KMS-11 (cell line): Measurements from ENCODE around the gene CMTM7.

Source experiments
- H2AFZ ChIP-seq: fragments of 200-600 bp; sonication (generic); 2 replicates; pipeline ENCODE4 v1.6.1; 2016; ENCODE audit warnings: antibody characterized with exemption, mixed run types, low read depth
- H3K27ac ChIP-seq: fragments of 200-600 bp; sonication (generic); 2 replicates; pipeline ENCODE4 v1.6.1; 2016; ENCODE audit warnings: mild to moderate bottlenecking, mixed run types
- H3K27me3 ChIP-seq: fragments of 200-600 bp; sonication (generic); 2 replicates; pipeline ENCODE4 v1.6.1; 2017; ENCODE audit warnings: mild to moderate bottlenecking, low read depth, mixed run types, moderate library complexity; ENCODE audit not compliant: insufficient read depth
- H3K36me3 ChIP-seq: fragments of 200-600 bp; sonication (generic); 2 replicates; pipeline ENCODE4 v1.6.1; 2017; ENCODE audit warnings: mild to moderate bottlenecking, mixed run types; ENCODE audit not compliant: insufficient read depth
- H3K4me1 ChIP-seq: fragments of 200-600 bp; sonication (generic); 2 replicates; pipeline ENCODE4 v1.6.1; 2016; ENCODE audit warnings: mild to moderate bottlenecking, low read depth, mixed run types; ENCODE audit not compliant: poor library complexity, severe bottlenecking
- H3K4me2 ChIP-seq: fragments of 200-600 bp; sonication (generic); 2 replicates; pipeline ENCODE4 v1.7.0; 2016; ENCODE audit warnings: mild to moderate bottlenecking, mixed run types
- H3K4me3 ChIP-seq: fragments of 200-600 bp; sonication (generic); IDR thresholded peaks from 2 replicates; pipeline ENCODE4 v1.6.1; 2017; ENCODE audit warnings: low read depth, low read length, mixed read lengths; ENCODE audit not compliant: insufficient read depth
- H3K79me2 ChIP-seq: fragments of 200-600 bp; sonication (generic); 2 replicates; pipeline ENCODE4 v1.6.1; 2016; ENCODE audit warnings: low read depth, mixed run types; ENCODE audit not compliant: insufficient read depth
- H3K9ac ChIP-seq: fragments of 200-600 bp; sonication (generic); 2 replicates; pipeline ENCODE4 v1.6.1; 2016; ENCODE audit warnings: mild to moderate bottlenecking, mixed run types
- H4K20me1 ChIP-seq: fragments of 200-600 bp; sonication (generic); 2 replicates; pipeline ENCODE4 v1.6.1; 2016; ENCODE audit warnings: mild to moderate bottlenecking, mixed run types; ENCODE audit not compliant: insufficient read depth
- TF ChIP-seq, protein P1 (sequence below): fragments of 200-600 bp; sonication (generic); conservative IDR thresholded peaks from 2 replicates; pipeline ENCODE4 v1.6.1; 2017; ENCODE audit warnings: low read depth, mild to moderate bottlenecking, antibody characterized with exemption, low read length, moderate library complexity, mixed read lengths

The CMTM7 gene

DNA sequence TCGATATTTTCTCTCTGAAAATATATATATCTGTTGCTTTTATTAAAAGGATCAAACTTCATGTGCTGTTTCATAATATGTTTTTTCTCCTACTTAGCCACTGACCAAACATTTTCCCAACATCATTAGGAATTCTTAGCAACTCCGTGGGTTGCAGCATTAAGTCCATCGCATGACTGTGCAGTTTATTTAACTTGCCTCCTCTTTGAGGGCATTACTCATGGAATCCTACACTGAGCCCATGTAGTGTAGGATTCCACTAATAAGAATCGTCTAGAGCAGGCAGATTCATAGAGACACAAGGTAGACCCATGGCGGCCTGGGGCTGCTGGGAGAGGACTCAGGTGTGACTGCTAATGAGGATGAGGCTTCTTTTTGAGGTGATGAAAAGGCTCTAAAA lies 61.7 kb downstream of the CMTM7 start:
- H4K20me1 ChIP-seq = no peaks in the 10 kb centered on the region
- no peak overlapping the region for H3K4me2 ChIP-seq
- H3K36me3 ChIP-seq = no peaks in the 10 kb centered on the region
- peaks cover 4% of the 10 kb centered on the region for H3K4me1 ChIP-seq
- no peak overlapping the region for H3K27ac ChIP-seq
- no peaks in the 10 kb centered on the region for H3K27me3 ChIP-seq
- no peak overlapping the region for H2AFZ ChIP-seq
- TF ChIP-seq, protein P1, sequence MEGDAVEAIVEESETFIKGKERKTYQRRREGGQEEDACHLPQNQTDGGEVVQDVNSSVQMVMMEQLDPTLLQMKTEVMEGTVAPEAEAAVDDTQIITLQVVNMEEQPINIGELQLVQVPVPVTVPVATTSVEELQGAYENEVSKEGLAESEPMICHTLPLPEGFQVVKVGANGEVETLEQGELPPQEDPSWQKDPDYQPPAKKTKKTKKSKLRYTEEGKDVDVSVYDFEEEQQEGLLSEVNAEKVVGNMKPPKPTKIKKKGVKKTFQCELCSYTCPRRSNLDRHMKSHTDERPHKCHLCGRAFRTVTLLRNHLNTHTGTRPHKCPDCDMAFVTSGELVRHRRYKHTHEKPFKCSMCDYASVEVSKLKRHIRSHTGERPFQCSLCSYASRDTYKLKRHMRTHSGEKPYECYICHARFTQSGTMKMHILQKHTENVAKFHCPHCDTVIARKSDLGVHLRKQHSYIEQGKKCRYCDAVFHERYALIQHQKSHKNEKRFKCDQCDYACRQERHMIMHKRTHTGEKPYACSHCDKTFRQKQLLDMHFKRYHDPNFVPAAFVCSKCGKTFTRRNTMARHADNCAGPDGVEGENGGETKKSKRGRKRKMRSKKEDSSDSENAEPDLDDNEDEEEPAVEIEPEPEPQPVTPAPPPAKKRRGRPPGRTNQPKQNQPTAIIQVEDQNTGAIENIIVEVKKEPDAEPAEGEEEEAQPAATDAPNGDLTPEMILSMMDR = no peak
- no peaks in the 10 kb centered on the region for H3K79me2 ChIP-seq
- H3K9ac ChIP-seq = no peak overlapping the region
- H3K4me3 ChIP-seq = no peak overlapping the region

DNA sequence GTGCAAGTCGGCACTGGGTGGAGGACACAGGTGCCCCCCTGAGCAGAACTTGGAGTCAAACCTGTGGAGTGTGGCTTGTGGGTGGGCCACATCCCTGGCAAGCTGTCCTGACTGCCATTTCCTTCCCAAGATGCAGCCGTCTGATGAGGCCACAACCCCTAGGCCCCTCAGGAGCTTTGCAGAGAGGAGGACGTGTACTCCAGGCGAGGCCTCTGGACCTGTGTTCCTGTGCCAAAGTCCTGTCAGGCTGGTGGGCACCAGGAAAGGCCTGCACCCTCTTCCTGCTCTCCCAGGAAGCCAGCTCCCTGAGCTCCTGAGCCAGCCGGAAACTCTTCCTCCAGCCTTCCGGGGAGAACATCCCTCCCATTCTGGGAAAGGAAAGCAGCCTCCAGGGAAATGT lies 62.5 kb downstream of the CMTM7 start:
- H3K4me2 ChIP-seq = no peak overlapping the region
- H3K79me2 ChIP-seq = no peaks in the 10 kb centered on the region
- H3K4me3 ChIP-seq = no peak overlapping the region
- H3K27me3 ChIP-seq = no peaks in the 10 kb centered on the region
- TF ChIP-seq, protein P1 = no peak
- no peaks in the 10 kb centered on the region for H4K20me1 ChIP-seq
- peaks cover 7% of the 10 kb centered on the region for H3K4me1 ChIP-seq
- no peak overlapping the region for H3K27ac ChIP-seq
- H3K36me3 ChIP-seq = no peaks in the 10 kb centered on the region
- H2AFZ ChIP-seq = no peak overlapping the region
- no peak overlapping the region for H3K9ac ChIP-seq

DNA sequence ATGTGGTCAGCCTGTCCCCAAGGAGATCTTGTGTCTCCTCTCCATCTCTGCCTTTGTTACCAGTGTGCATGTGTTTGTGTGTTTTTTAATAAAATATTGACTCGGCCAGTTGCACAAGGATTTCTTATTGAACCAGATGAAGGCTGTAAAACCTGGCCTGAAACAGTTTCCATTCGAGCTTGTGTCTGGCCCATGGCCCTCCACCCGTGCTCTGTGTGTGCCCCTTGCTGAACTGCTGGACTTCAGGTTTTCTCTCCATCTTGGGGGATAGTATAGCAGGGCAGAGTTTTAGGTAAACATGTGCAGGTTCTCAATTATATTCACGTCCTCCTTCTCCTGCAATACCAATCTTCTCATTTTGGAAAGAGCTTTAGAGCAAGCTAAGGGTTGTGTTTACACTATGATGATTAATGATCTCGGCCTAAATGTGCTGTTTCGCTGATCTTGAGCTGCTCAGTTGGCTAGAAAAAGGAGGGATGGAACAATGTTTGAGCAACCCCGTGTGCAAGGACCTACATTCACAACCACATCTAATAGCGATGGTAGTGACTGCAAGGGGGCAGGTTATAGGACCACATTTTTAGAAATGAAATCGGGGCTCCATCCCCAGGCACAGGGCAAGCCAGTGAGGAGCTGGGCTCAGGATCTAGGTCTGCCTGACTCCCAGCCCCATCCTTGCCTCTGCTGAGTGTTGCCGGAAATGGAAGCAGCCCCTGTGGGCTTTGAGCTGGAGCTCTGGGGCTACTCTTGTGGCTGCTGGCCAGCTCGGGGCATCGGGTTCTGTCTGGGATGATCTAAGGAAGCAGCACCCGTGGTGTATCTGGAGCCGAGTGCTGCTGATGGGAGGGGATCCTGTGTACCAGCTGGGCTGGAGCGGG lies 63.3 kb downstream of the CMTM7 start:
- no peak overlapping the region for H2AFZ ChIP-seq
- no peaks in the 10 kb centered on the region for H3K36me3 ChIP-seq
- H3K9ac ChIP-seq = no peak overlapping the region
- TF ChIP-seq, protein P1 = no peak
- no peak overlapping the region for H3K4me2 ChIP-seq
- no peaks in the 10 kb centered on the region for H3K79me2 ChIP-seq
- no peaks in the 10 kb centered on the region for H4K20me1 ChIP-seq
- no peaks in the 10 kb centered on the region for H3K27me3 ChIP-seq
- H3K4me1 ChIP-seq = peaks cover 12% of the 10 kb centered on the region
- no peak overlapping the region for H3K27ac ChIP-seq
- H3K4me3 ChIP-seq = no peak overlapping the region

DNA sequence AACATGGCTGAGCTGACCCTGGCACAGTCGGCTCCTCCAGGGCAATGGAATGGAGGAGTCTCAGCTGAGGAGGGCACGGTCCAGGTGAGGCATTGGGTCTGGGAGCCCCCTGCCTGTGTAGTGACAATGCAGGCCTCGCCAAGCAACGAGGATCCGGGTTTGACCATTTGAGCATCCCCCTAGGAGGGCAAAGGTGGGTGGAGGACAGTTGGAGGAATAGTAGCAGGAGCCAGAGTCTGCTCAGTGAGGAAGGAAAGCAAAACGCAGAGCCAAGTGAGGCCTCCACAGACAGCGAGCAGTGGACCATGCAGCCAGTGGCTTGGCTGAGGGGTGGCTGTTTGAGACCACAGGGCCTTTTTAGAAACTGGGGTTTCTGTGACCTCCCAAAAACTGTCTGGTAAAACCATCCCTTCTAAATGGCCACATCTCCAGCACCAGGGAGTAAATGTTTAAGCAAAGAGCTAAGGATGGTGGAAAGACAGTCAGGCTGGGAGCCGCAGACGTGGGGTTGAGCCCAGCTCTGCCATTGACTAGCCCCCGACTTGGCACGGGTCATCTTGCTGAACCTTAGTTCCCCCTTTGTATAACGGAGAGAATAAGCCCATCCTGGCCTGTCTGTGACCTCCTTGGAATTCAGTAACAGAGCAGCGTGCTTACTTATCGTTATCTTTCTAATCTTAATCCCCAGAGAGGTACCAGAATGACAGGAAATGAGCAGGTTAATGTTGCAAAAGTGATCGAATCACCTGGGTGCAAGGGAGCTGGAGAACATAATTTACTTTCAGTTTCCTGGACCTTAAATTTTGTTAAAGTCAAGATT lies 64.2 kb downstream of the CMTM7 start:
- Histone ChIP-seq H3K4me3 (no peak overlapping the region), H3K27ac (no peak overlapping the region), H3K27me3 (no peaks in the 10 kb centered on the region), H3K79me2 (no peaks in the 10 kb centered on the region), H3K4me2 (no peak overlapping the region), H3K36me3 (no peaks in the 10 kb centered on the region), H3K9ac (no peak overlapping the region), H4K20me1 (no peaks in the 10 kb centered on the region), H3K4me1 (peaks cover 20% of the 10 kb centered on the region), H2AFZ (no peak overlapping the region)
- TF ChIP-seq, protein P1 = no peak
